ENCODE data around the gene GMEB2. TPM values are rescaled to one million over a fixed set of nuclear protein-coding genes. Genes with fewer than 3 reads are reported as not detected.
A peak's percentile ranks its signal among the peaks of the same experiment; 100 is the strongest.

GMEB2 gene
- total RNA-seq, 1 experiment from 2014 or later, result 14.3 TPM

GRCh38 chr20:63578224-63579016 is 48.5 kb downstream of the GMEB2 start:
- Mint-ChIP-seq H3K27ac (no peak overlapping the region; a peak in 1 of 7 replicates), H3K4me3 (no peak overlapping the region; a peak in 1 of 5 replicates), H3K27me3 (ENCODE audit: low read depth) (no peaks in the 10 kb centered on the region; the same call in none of the 2 replicates), H3K4me1 (peaks cover 12 to 21% of the 10 kb centered on the region in 2 experiments), H3K9me3 (no peaks in the 10 kb centered on the region), H3K36me3 (ENCODE audit: insufficient read depth in 1 of 3, low read depth in 3 of 3) (no peaks in the 10 kb centered on the region)
- no CpG with 5 or more reads among the region's 26 CpGs for WGBS (ENCODE audit: extremely low coverage, insufficient read length, low lambda C conversion rate)
- Histone ChIP-seq H3K79me1 (ENCODE audit: insufficient read depth, low read depth, low read length, poor library complexity, severe bottlenecking) (no peaks in the 10 kb centered on the region), H2BK5ac (ENCODE audit: insufficient read length, low read length) (no peak overlapping the region), H3K23me2 (ENCODE audit: insufficient read length, low read depth, low read length, poor library complexity, severe bottlenecking) (peaks cover 4% of the 10 kb centered on the region), H2BK20ac (ENCODE audit: low read depth, low read length, poor library complexity, severe bottlenecking) (no peak overlapping the region), H4K5ac (ENCODE audit: insufficient read length, low read depth, low read length) (no peak overlapping the region), H2BK120ac (ENCODE audit: low read depth, low read length, poor library complexity, severe bottlenecking) (no peak overlapping the region), H2BK12ac (ENCODE audit: insufficient read length, low read depth, low read length) (no peak overlapping the region), H4K91ac (ENCODE audit: insufficient read length, low read depth, low read length) (no peak overlapping the region), H2BK15ac (ENCODE audit: low read depth, low read length) (no peak overlapping the region), H3K79me2 (ENCODE audit: insufficient read depth, low read length) (no peaks in the 10 kb centered on the region), H2AFZ (ENCODE audit: low read length) (no peak overlapping the region), H3T11ph (ENCODE audit: low read length) (no peak overlapping the region), H3K4me2 (ENCODE audit: insufficient read depth, insufficient read length, low read length) (no peak overlapping the region), H3K4ac (ENCODE audit: low read depth, low read length) (no peak overlapping the region), H3K18ac (ENCODE audit: insufficient read length, low read depth, low read length) (no peak overlapping the region), H3K27ac (ENCODE audit: insufficient read length, low read depth, low read length) (no peak overlapping the region), H3K56ac (ENCODE audit: insufficient read length, low read depth, low read length) (no peak overlapping the region), H3K27me3 (ENCODE audit: insufficient read depth, low read length) (no peaks in the 10 kb centered on the region), H4K8ac (replicated peaks; ENCODE audit: insufficient read length, low read depth, low read length) (no peak overlapping the region), H3K14ac (ENCODE audit: insufficient read depth, low read length) (no peak overlapping the region), H3K9ac (ENCODE audit: extremely low read depth, insufficient read length, low read length) (no peak overlapping the region), H3K4me1 (ENCODE audit: insufficient read depth, low read length) (no peaks in the 10 kb centered on the region), H2AK5ac (ENCODE audit: insufficient read length, low read length) (no peak overlapping the region), H3K23ac (ENCODE audit: insufficient read length, low read depth, low read length) (no peak overlapping the region), H4K20me1 (ENCODE audit: control insufficient read depth, insufficient read depth, insufficient read length) (no peaks in the 10 kb centered on the region), H3K9me3 (ENCODE audit: control insufficient read depth, low read depth, low read length) (no peaks in the 10 kb centered on the region)
- 0 out of 3 replicates have a peak, but pooled peaks have one; percentile 9 for TF ChIP-seq CTCF (conservative IDR thresholded peaks at IDR 0.05)
- DNase-seq, result no peak
